ENCODE data around the gene APRT. TPM values are rescaled to one million over a fixed set of nuclear protein-coding genes. Genes with fewer than 3 reads are reported as not detected.
A peak's percentile ranks its signal among the peaks of the same experiment; 100 is the strongest.

APRT gene
- total RNA-seq = 100 to 1,000 TPM; 165 to 211 TPM

- WGBS = under 1% methylated on average over 21 of the region's 84 CpGs
- Histone ChIP-seq H3K27me3 (replicated peaks; ENCODE audit: insufficient read depth) (no peaks in the 10 kb centered on the region), H3K9me3 (no peaks in the 10 kb centered on the region), H3K36me3 (no peaks in the 10 kb centered on the region), H3K4me3 (peak within 1 kb of the TSS; percentile 60 to 62), H3K4me1 (replicated peaks) (peaks cover 10% of the 10 kb centered on the region), H3K27ac (peak within 1 kb of the TSS; percentile 83 to 84)
- DNase-seq (ENCODE audit: low spot score) = peak; percentile 90
- TF ChIP-seq CTCF (IDR thresholded peaks at IDR 0.05) (peak in 3 of 4 experiments; percentile 23 to 62 (median 54)), POLR2AphosphoS5 (IDR thresholded peaks at IDR 0.05) (peak; percentile 70), POLR2A (IDR thresholded peaks at IDR 0.05) (peak; percentile 63)
- intact Hi-C loops (cut with DNase I) = loop anchor here (2.0 to 5.0 kb wide), 3 partner anchors 45 to 890 kb away; partner anchors contain the start of genes GALNS, SPATA2L, TRAPPC2L and ZNF778
Observed at GRCh38 chr16:88811769-88812512, at the start of gene APRT. TSS of gene APRT (minus strand) at chr16:88811928. CDS start at chr16:88811899, 29 bp downstream.

- peaks cover 3% of the 10 kb centered on the region for H3K4me1 ChIP-seq (replicated peaks)
- DNase-seq (ENCODE audit: low spot score) = no peak
- no peaks in the 10 kb centered on the region for H3K27me3 ChIP-seq (replicated peaks; ENCODE audit: insufficient read depth)
- H3K9me3 ChIP-seq = no peaks in the 10 kb centered on the region
- no peak for TF ChIP-seq POLR2A (IDR thresholded peaks at IDR 0.05)
- no peak for TF ChIP-seq CTCF (IDR thresholded peaks at IDR 0.05)
- TF ChIP-seq POLR2AphosphoS5 (IDR thresholded peaks at IDR 0.05) = no peak
- intact Hi-C loops (cut with DNase I) = no loop called here
- WGBS = 90% methylated on average over 19 of the region's 19 CpGs
- peaks cover 0 to 23% of the 10 kb centered on the region in 2 donors for H3K36me3 ChIP-seq
- no peak overlapping the region for H3K27ac ChIP-seq
- no peak overlapping the region for H3K4me3 ChIP-seq
Observed at GRCh38 chr16:88861359-88861758, 49.6 kb upstream of the APRT start.

GRCh38 chr16:88859381-88860091 lies 47.8 kb upstream of the APRT start:
- no peak overlapping the region for H3K4me3 ChIP-seq
- no peaks in the 10 kb centered on the region for H3K9me3 ChIP-seq
- no peak overlapping the region for H3K27ac ChIP-seq
- no peaks in the 10 kb centered on the region for H3K27me3 ChIP-seq (replicated peaks; ENCODE audit: insufficient read depth)
- DNase-seq (ENCODE audit: low spot score) = no peak
- no peak for TF ChIP-seq POLR2AphosphoS5 (IDR thresholded peaks at IDR 0.05)
- TF ChIP-seq CTCF (IDR thresholded peaks at IDR 0.05) = no peak
- TF ChIP-seq POLR2A (IDR thresholded peaks at IDR 0.05) = no peak
- peaks cover 3% of the 10 kb centered on the region for H3K4me1 ChIP-seq (replicated peaks)
- 90% methylated on average over 20 of the region's 20 CpGs for WGBS
- peaks cover 0 to 23% of the 10 kb centered on the region in 2 donors for H3K36me3 ChIP-seq
- intact Hi-C loops (cut with DNase I) = loop anchor here (5.0 kb wide), 1 partner anchor 358 kb away; the partner anchor contains the start of gene ZNF778

GRCh38 chr16:88857728-88858339 lies 46.1 kb upstream of the APRT start:
- Histone ChIP-seq H3K27me3 (replicated peaks; ENCODE audit: insufficient read depth) (no peaks in the 10 kb centered on the region), H3K27ac (peak overlapping the region; percentile 78 to 79), H3K9me3 (no peaks in the 10 kb centered on the region), H3K4me3 (peak overlapping the region; percentile 82 to 93), H3K4me1 (replicated peaks) (peaks cover 3% of the 10 kb centered on the region), H3K36me3 (peaks cover 0 to 23% of the 10 kb centered on the region in 2 donors)
- DNase-seq (ENCODE audit: low spot score) = peak; percentile 66
- intact Hi-C loops (cut with DNase I) = loop anchor here (2.0 to 5.0 kb wide), 2 partner anchors 45 to 359 kb away; partner anchors contain the start of gene ZNF778
- 14% methylated on average over 12 of the region's 12 CpGs for WGBS
- peak; percentile 21 to 71 (median 60) for TF ChIP-seq CTCF (IDR thresholded peaks at IDR 0.05)
- TF ChIP-seq POLR2AphosphoS5 (IDR thresholded peaks at IDR 0.05) = peak; percentile 27
- no peak for TF ChIP-seq POLR2A (IDR thresholded peaks at IDR 0.05)

Measured in prostate gland (tissue), 2 donors.